ENCODE data around the gene C9orf72. TPM values are rescaled to one million over a fixed set of nuclear protein-coding genes. Genes with fewer than 3 reads are reported as not detected.

C9orf72 gene
- total and polyA plus RNA-seq, 2 experiments from 2014 or later, result 11.6 to 27.8 TPM

DNA sequence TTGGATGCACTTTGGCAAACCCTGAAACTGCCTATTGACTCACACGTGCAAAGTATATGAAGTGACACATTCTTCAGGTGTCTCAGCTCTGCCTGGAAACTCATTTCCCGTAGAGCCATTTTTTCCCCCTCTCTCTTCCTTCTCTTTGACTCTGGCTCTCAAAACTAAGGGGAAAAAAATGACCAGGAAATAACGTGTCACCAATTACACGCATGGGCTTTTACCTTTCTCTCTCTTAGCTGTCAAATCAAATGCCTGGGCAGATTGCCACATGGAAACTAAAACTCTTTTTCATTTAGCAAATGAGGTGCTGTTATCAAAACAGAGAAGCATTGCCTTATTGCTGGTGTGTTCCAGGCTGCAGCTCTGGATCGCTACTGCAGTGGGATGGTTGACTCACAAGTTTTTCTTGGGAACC, 67.5 kb downstream of the C9orf72 start (continued):
- TF ChIP-seq STAT1 (IDR thresholded peaks at IDR 0.05; ENCODE audit: unreplicated experiment), result no peak
- TF ChIP-seq, protein P1, sequence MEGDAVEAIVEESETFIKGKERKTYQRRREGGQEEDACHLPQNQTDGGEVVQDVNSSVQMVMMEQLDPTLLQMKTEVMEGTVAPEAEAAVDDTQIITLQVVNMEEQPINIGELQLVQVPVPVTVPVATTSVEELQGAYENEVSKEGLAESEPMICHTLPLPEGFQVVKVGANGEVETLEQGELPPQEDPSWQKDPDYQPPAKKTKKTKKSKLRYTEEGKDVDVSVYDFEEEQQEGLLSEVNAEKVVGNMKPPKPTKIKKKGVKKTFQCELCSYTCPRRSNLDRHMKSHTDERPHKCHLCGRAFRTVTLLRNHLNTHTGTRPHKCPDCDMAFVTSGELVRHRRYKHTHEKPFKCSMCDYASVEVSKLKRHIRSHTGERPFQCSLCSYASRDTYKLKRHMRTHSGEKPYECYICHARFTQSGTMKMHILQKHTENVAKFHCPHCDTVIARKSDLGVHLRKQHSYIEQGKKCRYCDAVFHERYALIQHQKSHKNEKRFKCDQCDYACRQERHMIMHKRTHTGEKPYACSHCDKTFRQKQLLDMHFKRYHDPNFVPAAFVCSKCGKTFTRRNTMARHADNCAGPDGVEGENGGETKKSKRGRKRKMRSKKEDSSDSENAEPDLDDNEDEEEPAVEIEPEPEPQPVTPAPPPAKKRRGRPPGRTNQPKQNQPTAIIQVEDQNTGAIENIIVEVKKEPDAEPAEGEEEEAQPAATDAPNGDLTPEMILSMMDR (conservative IDR thresholded peaks at IDR 0.05; ENCODE audit: low read depth in 2 of 2), result no peak
- TF ChIP-seq, protein P2, sequence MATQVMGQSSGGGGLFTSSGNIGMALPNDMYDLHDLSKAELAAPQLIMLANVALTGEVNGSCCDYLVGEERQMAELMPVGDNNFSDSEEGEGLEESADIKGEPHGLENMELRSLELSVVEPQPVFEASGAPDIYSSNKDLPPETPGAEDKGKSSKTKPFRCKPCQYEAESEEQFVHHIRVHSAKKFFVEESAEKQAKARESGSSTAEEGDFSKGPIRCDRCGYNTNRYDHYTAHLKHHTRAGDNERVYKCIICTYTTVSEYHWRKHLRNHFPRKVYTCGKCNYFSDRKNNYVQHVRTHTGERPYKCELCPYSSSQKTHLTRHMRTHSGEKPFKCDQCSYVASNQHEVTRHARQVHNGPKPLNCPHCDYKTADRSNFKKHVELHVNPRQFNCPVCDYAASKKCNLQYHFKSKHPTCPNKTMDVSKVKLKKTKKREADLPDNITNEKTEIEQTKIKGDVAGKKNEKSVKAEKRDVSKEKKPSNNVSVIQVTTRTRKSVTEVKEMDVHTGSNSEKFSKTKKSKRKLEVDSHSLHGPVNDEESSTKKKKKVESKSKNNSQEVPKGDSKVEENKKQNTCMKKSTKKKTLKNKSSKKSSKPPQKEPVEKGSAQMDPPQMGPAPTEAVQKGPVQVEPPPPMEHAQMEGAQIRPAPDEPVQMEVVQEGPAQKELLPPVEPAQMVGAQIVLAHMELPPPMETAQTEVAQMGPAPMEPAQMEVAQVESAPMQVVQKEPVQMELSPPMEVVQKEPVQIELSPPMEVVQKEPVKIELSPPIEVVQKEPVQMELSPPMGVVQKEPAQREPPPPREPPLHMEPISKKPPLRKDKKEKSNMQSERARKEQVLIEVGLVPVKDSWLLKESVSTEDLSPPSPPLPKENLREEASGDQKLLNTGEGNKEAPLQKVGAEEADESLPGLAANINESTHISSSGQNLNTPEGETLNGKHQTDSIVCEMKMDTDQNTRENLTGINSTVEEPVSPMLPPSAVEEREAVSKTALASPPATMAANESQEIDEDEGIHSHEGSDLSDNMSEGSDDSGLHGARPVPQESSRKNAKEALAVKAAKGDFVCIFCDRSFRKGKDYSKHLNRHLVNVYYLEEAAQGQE (IDR thresholded peaks at IDR 0.05; ENCODE audit: unreplicated experiment), result no peak

DNA sequence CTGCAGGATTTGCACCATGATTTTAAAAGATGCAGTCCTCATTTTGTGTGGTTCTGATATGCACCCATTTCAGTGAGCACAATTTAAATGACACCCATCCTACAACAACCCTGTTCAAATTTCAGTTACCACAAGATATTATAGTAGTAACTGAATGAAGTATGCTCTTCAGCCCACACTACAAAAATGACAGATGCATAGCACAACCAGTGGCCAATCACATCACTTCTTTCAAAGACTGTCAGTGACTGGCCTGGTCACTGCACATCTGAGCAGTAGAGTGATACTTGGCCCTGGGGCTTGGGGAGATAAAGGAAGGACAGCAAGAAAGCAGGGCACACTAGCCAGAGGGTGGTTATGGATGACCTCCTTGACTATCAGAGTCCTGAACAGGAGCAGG, 69.0 kb downstream of the C9orf72 start:
- no peak overlapping the region for H2AFZ ChIP-seq
- TF ChIP-seq JUNB (IDR thresholded peaks at IDR 0.05; ENCODE audit: unreplicated experiment) (no peak), EZH2 (IDR thresholded peaks at IDR 0.05; ENCODE audit: low read depth, unreplicated experiment) (no peak), POLR2AphosphoS5 (IDR thresholded peaks at IDR 0.05; ENCODE audit: low read depth) (no peak), ZNF331 (CRISPR knock-in tag; IDR thresholded peaks at IDR 0.05; ENCODE audit: low read depth) (no peak)
- H3K27ac Mint-ChIP-seq, result no peak overlapping the region
- peaks cover 29% of the 10 kb centered on the region for H3K36me3 Mint-ChIP-seq (ENCODE audit: low read depth)
- H3K4me3 ChIP-seq, result no peak overlapping the region
- peaks cover 39% of the 10 kb centered on the region for H3K4me1 Mint-ChIP-seq
- peaks cover 7% of the 10 kb centered on the region; the same call in 1 of the 3 replicates for H3K9me3 Mint-ChIP-seq
- H3F3A ChIP-seq (replicated peaks; ENCODE audit: low read depth), result no peaks in the 10 kb centered on the region
- no peak overlapping the region for H3K4me3 Mint-ChIP-seq
- H3K27me3 ChIP-seq (ENCODE audit: insufficient read depth), result no peaks in the 10 kb centered on the region
- DNase-seq (ENCODE audit: low spot score), result no peak
- H4K20me1 ChIP-seq (replicated peaks; ENCODE audit: insufficient read depth), result no peaks in the 10 kb centered on the region
- no peaks in the 10 kb centered on the region for H3K27me3 Mint-ChIP-seq (ENCODE audit: insufficient read depth, low read depth, poor library complexity)
- H3K36me3 ChIP-seq (ENCODE audit: insufficient read depth), result no peaks in the 10 kb centered on the region; the same call in 1 of the 2 replicates
- H3K4me2 ChIP-seq, result no peak overlapping the region
- no peak for ATAC-seq
- H3K79me2 ChIP-seq (replicated peaks; ENCODE audit: insufficient read depth), result peaks cover 15% of the 10 kb centered on the region
- H3K9me2 ChIP-seq (ENCODE audit: insufficient read depth), result no peaks in the 10 kb centered on the region
- peaks cover 10% of the 10 kb centered on the region for H3K4me1 ChIP-seq (ENCODE audit: insufficient read depth)
- H3K27ac ChIP-seq (ENCODE audit: low read depth), result no peak overlapping the region

DNA sequence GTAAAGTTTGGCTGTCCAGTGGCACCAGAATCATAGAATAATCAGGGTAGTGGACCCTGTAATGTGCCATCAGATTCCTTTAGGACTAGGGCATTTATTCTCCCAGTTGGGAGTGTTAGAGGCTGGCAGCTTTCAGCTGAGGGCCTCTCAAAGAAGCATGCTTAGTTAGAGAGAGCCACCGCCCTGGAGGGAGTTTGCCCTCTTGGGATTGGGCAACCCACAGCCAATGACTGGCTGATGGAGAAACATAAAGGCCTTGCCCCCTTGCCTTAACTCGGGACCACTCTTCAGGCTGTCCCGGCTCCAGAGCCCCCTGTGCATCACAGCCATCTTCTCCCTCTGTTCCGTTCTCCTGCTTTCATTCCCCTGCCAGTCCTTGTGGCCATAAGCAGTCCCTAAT, 69.7 kb downstream of the C9orf72 start:
- Mint-ChIP-seq H3K36me3 (ENCODE audit: low read depth) (peaks cover 29% of the 10 kb centered on the region), H3K4me3 (no peak overlapping the region), H3K27me3 (ENCODE audit: insufficient read depth, low read depth, poor library complexity) (no peaks in the 10 kb centered on the region), H3K27ac (peak overlapping the region; percentile 46), H3K9me3 (peaks cover 7% of the 10 kb centered on the region; the same call in 1 of the 3 replicates), H3K4me1 (peaks cover 38% of the 10 kb centered on the region)
- ATAC-seq (peak; percentile 35; the same call in 2 of the 3 replicates), DNase-seq (ENCODE audit: low spot score) (no peak)
- Histone ChIP-seq H3K79me2 (replicated peaks; ENCODE audit: insufficient read depth) (peaks cover 15% of the 10 kb centered on the region), H3F3A (replicated peaks; ENCODE audit: low read depth) (no peaks in the 10 kb centered on the region), H3K4me2 (no peak overlapping the region), H2AFZ (no peak overlapping the region), H4K20me1 (replicated peaks; ENCODE audit: insufficient read depth) (no peaks in the 10 kb centered on the region), H3K4me3 (no peak overlapping the region), H3K9me2 (ENCODE audit: insufficient read depth) (no peaks in the 10 kb centered on the region), H3K27ac (ENCODE audit: low read depth) (no peak overlapping the region), H3K4me1 (ENCODE audit: insufficient read depth) (peaks cover 16% of the 10 kb centered on the region), H3K27me3 (ENCODE audit: insufficient read depth) (no peaks in the 10 kb centered on the region), H3K36me3 (ENCODE audit: insufficient read depth) (no peaks in the 10 kb centered on the region; the same call in 1 of the 2 replicates)
- TF ChIP-seq, protein P1 (conservative IDR thresholded peaks at IDR 0.05; ENCODE audit: low read depth in 2 of 2), result no peak
- TF ChIP-seq NANOG (IDR thresholded peaks at IDR 0.05; ENCODE audit: borderline replicate concordance) (no peak), ZNF331 (CRISPR knock-in tag; IDR thresholded peaks at IDR 0.05; ENCODE audit: low read depth) (no peak), ZNF114 (CRISPR knock-in tag; IDR thresholded peaks at IDR 0.05) (no peak), EZH2phosphoT487 (IDR thresholded peaks at IDR 0.05; ENCODE audit: unreplicated experiment) (no peak), CREB1 (CRISPR knock-in tag; IDR thresholded peaks at IDR 0.05; ENCODE audit: low read depth) (no peak), STAT1 (IDR thresholded peaks at IDR 0.05; ENCODE audit: unreplicated experiment) (no peak), EZH2 (IDR thresholded peaks at IDR 0.05; ENCODE audit: low read depth, unreplicated experiment) (no peak), JUNB (IDR thresholded peaks at IDR 0.05; ENCODE audit: unreplicated experiment) (no peak)
